Naive thymus-derived CD4-positive, alpha-beta T cell (primary cell): ENCODE results near the gene LHCGR. TPM values are rescaled to one million over a fixed set of nuclear protein-coding genes. Genes with fewer than 3 reads are reported as not detected.

Experiments used
- ATAC-seq: fragments of 150-1000 bp; cut with Tn5 transposase; 2 replicates; pipeline ENCODE4 v1.10.0; 2021; ENCODE audit warnings: mild to moderate bottlenecking, moderate library complexity
- CTCF ChIA-PET: fragments of 350-600 bp; sonication (Branson Sonifier 250); formaldehyde crosslinking; loops from one replicate; lab custom pipeline; 2021; ENCODE audit warnings: antibody characterized with exemption; lab: Charles Lee
- POLR2A ChIA-PET: fragments of 350-600 bp; sonication (Branson Sonifier 250); formaldehyde crosslinking; loops from one replicate; lab custom pipeline; 2021; ENCODE audit warnings: antibody characterized with exemption, inconsistent platforms; lab: Charles Lee
- DNase-seq, 9 donors: peaks; one replicate each; pipeline versions ENCODE4 v3.0.0 to v3.0.0-alpha.2; 2020 to 2022; ENCODE audit warnings: mixed read lengths in 1 of 9
- H3K27ac ChIP-seq: one replicate; pipeline ENCODE4 v1.7.0; 2013; ENCODE audit warnings: mild to moderate bottlenecking, low read depth, low read length, moderate library complexity
- H3K27me3 ChIP-seq, 2 donors: one replicate each; pipeline ENCODE4 v1.7.0; 2013; ENCODE audit warnings: low read length in 2 of 2, mild to moderate bottlenecking in 2 of 2, moderate library complexity in 2 of 2; ENCODE audit not compliant: control insufficient read depth in 2 of 2, insufficient read depth in 2 of 2
- H3K36me3 ChIP-seq, 3 experiments: 1 replicate in 2 of 3; 2 replicates in 1 of 3; pipeline ENCODE4 v1.7.0; 2013; ENCODE audit warnings: low read length in 3 of 3, mild to moderate bottlenecking in 3 of 3, moderate library complexity in 1 of 3; ENCODE audit not compliant: insufficient read depth in 3 of 3, control insufficient read depth in 2 of 3
- H3K4me1 ChIP-seq, 2 donors: one replicate each; pipeline ENCODE4 v1.7.0; 2013; ENCODE audit warnings: low read length in 2 of 2, mild to moderate bottlenecking in 2 of 2, moderate library complexity in 1 of 2; ENCODE audit not compliant: control insufficient read depth in 2 of 2, insufficient read depth in 2 of 2
- H3K4me3 ChIP-seq: 2 replicates; pipeline ENCODE4 v1.7.0; 2013; ENCODE audit warnings: mild to moderate bottlenecking, low read length
- H3K9me3 ChIP-seq, 3 experiments: 1 replicate in 2 of 3; 2 replicates in 1 of 3; pipeline ENCODE4 v1.7.0; 2013; ENCODE audit warnings: low read length in 3 of 3; ENCODE audit not compliant: control insufficient read depth in 2 of 3
- H3K27ac Mint-ChIP-seq, 9 donors: one replicate each; pipeline ENCODE4 v1.8.0; 2020 to 2022; ENCODE audit warnings: mixed read lengths in 9 of 9, mild to moderate bottlenecking in 8 of 9, moderate library complexity in 5 of 9, inconsistent platforms in 2 of 9
- H3K27me3 Mint-ChIP-seq, 5 donors: one replicate each; pipeline ENCODE4 v1.8.0; 2021 to 2022; ENCODE audit warnings: mixed read lengths in 5 of 5, mild to moderate bottlenecking in 1 of 5
- H3K36me3 Mint-ChIP-seq, 5 donors: one replicate each; pipeline ENCODE4 v1.8.0; 2020 to 2022; ENCODE audit warnings: mixed read lengths in 5 of 5, mild to moderate bottlenecking in 3 of 5, inconsistent platforms in 1 of 5
- H3K4me1 Mint-ChIP-seq, 7 donors: one replicate each; pipeline ENCODE4 v1.8.0; 2020 to 2022; ENCODE audit warnings: mixed read lengths in 7 of 7, mild to moderate bottlenecking in 3 of 7, inconsistent platforms in 1 of 7
- H3K4me3 Mint-ChIP-seq, 10 donors: one replicate each; pipeline ENCODE4 v1.8.0; 2020 to 2022; ENCODE audit warnings: mild to moderate bottlenecking in 10 of 10, mixed read lengths in 10 of 10, moderate library complexity in 6 of 10, inconsistent platforms in 2 of 10
- H3K9me3 Mint-ChIP-seq, 11 donors: one replicate each; pipeline ENCODE4 v1.8.0; 2020 to 2022; ENCODE audit warnings: mixed read lengths in 11 of 11, mild to moderate bottlenecking in 4 of 11, inconsistent platforms in 1 of 11, moderate library complexity in 1 of 11
- intact Hi-C, 2 donors: fragments of 100-400 bp; cut with micrococcal nuclease; formaldehyde crosslinking; loops; one replicate each; pipeline ENCODE4 v1.15.1; 2023
- polyA plus RNA-seq, 2 donors: library from polyadenylated mRNA; unstranded; fragments of 300-500 nt; fragmentation: Illumina TruSeq; gene quantifications; one replicate each; pipeline ENCODE4 v1.2.3, GENCODE V29; 2021
- total RNA-seq, 6 experiments: library from RNA in 5 of 6; stranded (reverse) in 5 of 6; gene quantifications; 1 replicate in 5 of 6; 2 replicates in 1 of 6; pipeline ENCODE4 v1.2.3 and lab custom pipeline; 2021 to 2026

LHCGR gene
- total and polyA plus RNA-seq, 7 experiments from 2014 or later: not detected

- no peak overlapping the region for H3K27ac Mint-ChIP-seq
- no peaks in the 10 kb centered on the region for H3K36me3 ChIP-seq
- no peak overlapping the region for H3K4me3 ChIP-seq
- no peak for ATAC-seq
- no peak for DNase-seq
- intact Hi-C loops: no loop called here
- CTCF ChIA-PET: no interaction called here
- peaks cover 2 to 23% (median 15%) of the 10 kb centered on the region in 5 donors for H3K27me3 Mint-ChIP-seq
- H3K36me3 Mint-ChIP-seq: peaks cover 0 to 4% (median 0%) of the 10 kb centered on the region in 5 donors
- H3K4me3 Mint-ChIP-seq: no peak overlapping the region
- no peaks in the 10 kb centered on the region for H3K27me3 ChIP-seq
- H3K9me3 ChIP-seq: no peaks in the 10 kb centered on the region
- POLR2A ChIA-PET: no interaction called here
- H3K27ac ChIP-seq: no peak overlapping the region
- H3K4me1 ChIP-seq: no peaks in the 10 kb centered on the region
- no peaks in the 10 kb centered on the region for H3K4me1 Mint-ChIP-seq
- H3K9me3 Mint-ChIP-seq: peaks cover 0 to 3% (median under 1%) of the 10 kb centered on the region in 11 donors
Measured at GRCh38 chr2:48733067-48733503, 22.4 kb downstream of the LHCGR start.

GRCh38 chr2:48728840-48729239 is 26.7 kb downstream of the LHCGR start:
- no peaks in the 10 kb centered on the region for H3K4me1 ChIP-seq
- Mint-ChIP-seq H3K27ac (no peak overlapping the region), H3K27me3 (peaks cover 0 to 11% (median 8%) of the 10 kb centered on the region in 5 donors), H3K4me3 (no peak overlapping the region), H3K4me1 (no peaks in the 10 kb centered on the region), H3K36me3 (peaks cover 0 to 3% (median 0%) of the 10 kb centered on the region in 5 donors), H3K9me3 (no peaks in the 10 kb centered on the region)
- DNase-seq: no peak
- intact Hi-C loops: no loop called here
- no peak overlapping the region for H3K4me3 ChIP-seq
- no peaks in the 10 kb centered on the region for H3K36me3 ChIP-seq
- CTCF ChIA-PET: no interaction called here
- POLR2A ChIA-PET: no interaction called here
- H3K27ac ChIP-seq: no peak overlapping the region
- no peaks in the 10 kb centered on the region for H3K9me3 ChIP-seq
- no peak for ATAC-seq
- H3K27me3 ChIP-seq: no peaks in the 10 kb centered on the region

GRCh38 chr2:48728295-48728694 is 27.2 kb downstream of the LHCGR start:
- POLR2A ChIA-PET: no interaction called here
- Mint-ChIP-seq H3K27me3 (peaks cover 0 to 10% (median 8%) of the 10 kb centered on the region in 5 donors), H3K27ac (no peak overlapping the region), H3K9me3 (no peaks in the 10 kb centered on the region), H3K36me3 (peaks cover 0 to 3% (median 0%) of the 10 kb centered on the region in 5 donors), H3K4me1 (no peaks in the 10 kb centered on the region), H3K4me3 (no peak overlapping the region)
- no peaks in the 10 kb centered on the region for H3K9me3 ChIP-seq
- no peaks in the 10 kb centered on the region for H3K27me3 ChIP-seq
- no peaks in the 10 kb centered on the region for H3K4me1 ChIP-seq
- ATAC-seq (no peak), DNase-seq (no peak)
- intact Hi-C loops: no loop called here
- no peak overlapping the region for H3K4me3 ChIP-seq
- H3K27ac ChIP-seq: no peak overlapping the region
- no peaks in the 10 kb centered on the region for H3K36me3 ChIP-seq
- CTCF ChIA-PET: no interaction called here

- Mint-ChIP-seq H3K27me3 (peaks cover 0 to 10% (median 8%) of the 10 kb centered on the region in 5 donors), H3K36me3 (peaks cover 0 to 3% (median 0%) of the 10 kb centered on the region in 5 donors), H3K9me3 (no peaks in the 10 kb centered on the region), H3K4me3 (no peak overlapping the region), H3K4me1 (no peaks in the 10 kb centered on the region), H3K27ac (no peak overlapping the region)
- no peak for DNase-seq
- H3K36me3 ChIP-seq: no peaks in the 10 kb centered on the region
- no peak overlapping the region for H3K27ac ChIP-seq
- POLR2A ChIA-PET: no interaction called here
- no peak for ATAC-seq
- H3K9me3 ChIP-seq: no peaks in the 10 kb centered on the region
- no peak overlapping the region for H3K4me3 ChIP-seq
- intact Hi-C loops: no loop called here
- H3K27me3 ChIP-seq: no peaks in the 10 kb centered on the region
- H3K4me1 ChIP-seq: no peaks in the 10 kb centered on the region
- CTCF ChIA-PET: no interaction called here
Measured at GRCh38 chr2:48727560-48727959, 28.0 kb downstream of the LHCGR start.

- Mint-ChIP-seq H3K27ac (no peak overlapping the region), H3K36me3 (peaks cover 0 to 3% (median 0%) of the 10 kb centered on the region in 5 donors), H3K27me3 (peaks cover 0 to 12% (median 7%) of the 10 kb centered on the region in 5 donors), H3K9me3 (no peaks in the 10 kb centered on the region), H3K4me1 (no peaks in the 10 kb centered on the region), H3K4me3 (no peak overlapping the region)
- H3K4me1 ChIP-seq: no peaks in the 10 kb centered on the region
- H3K27ac ChIP-seq: no peak overlapping the region
- H3K27me3 ChIP-seq: no peaks in the 10 kb centered on the region
- intact Hi-C loops: no loop called here
- no peaks in the 10 kb centered on the region for H3K9me3 ChIP-seq
- POLR2A ChIA-PET: no interaction called here
- H3K4me3 ChIP-seq: no peak overlapping the region
- DNase-seq: no peak
- no peaks in the 10 kb centered on the region for H3K36me3 ChIP-seq
- ATAC-seq: no peak
- CTCF ChIA-PET: no interaction called here
Measured at GRCh38 chr2:48725696-48726494, 29.6 kb downstream of the LHCGR start.

GRCh38 chr2:48724278-48724677 is 31.2 kb downstream of the LHCGR start:
- Histone ChIP-seq H3K27ac (no peak overlapping the region), H3K36me3 (no peaks in the 10 kb centered on the region), H3K4me3 (no peak overlapping the region), H3K4me1 (no peaks in the 10 kb centered on the region), H3K9me3 (no peaks in the 10 kb centered on the region), H3K27me3 (no peaks in the 10 kb centered on the region)
- Mint-ChIP-seq H3K4me1 (no peaks in the 10 kb centered on the region), H3K27ac (no peak overlapping the region), H3K27me3 (peaks cover 7 to 22% (median 13%) of the 10 kb centered on the region in 5 donors), H3K9me3 (peaks cover 0 to 3% (median 0%) of the 10 kb centered on the region in 11 donors), H3K36me3 (peaks cover 0 to 3% (median 0%) of the 10 kb centered on the region in 5 donors), H3K4me3 (no peak overlapping the region)
- ATAC-seq (no peak), DNase-seq (no peak)
- intact Hi-C loops: no loop called here
- ChIA-PET POLR2A (no interaction called here), CTCF (no interaction called here)

GRCh38 chr2:48723129-48723528 is 32.4 kb downstream of the LHCGR start:
- Histone ChIP-seq H3K9me3 (no peaks in the 10 kb centered on the region), H3K4me3 (no peak overlapping the region), H3K27me3 (no peaks in the 10 kb centered on the region), H3K4me1 (no peaks in the 10 kb centered on the region), H3K27ac (no peak overlapping the region), H3K36me3 (no peaks in the 10 kb centered on the region)
- ChIA-PET POLR2A (no interaction called here), CTCF (no interaction called here)
- no peak for DNase-seq
- H3K4me1 Mint-ChIP-seq: no peaks in the 10 kb centered on the region
- no peak overlapping the region for H3K27ac Mint-ChIP-seq
- no peaks in the 10 kb centered on the region for H3K36me3 Mint-ChIP-seq
- H3K9me3 Mint-ChIP-seq: peaks cover 0 to 3% (median 0%) of the 10 kb centered on the region in 11 donors
- H3K27me3 Mint-ChIP-seq: peaks cover 7 to 22% (median 13%) of the 10 kb centered on the region in 5 donors
- ATAC-seq: no peak
- intact Hi-C loops: no loop called here
- H3K4me3 Mint-ChIP-seq: no peak overlapping the region
